Smooth muscle cell of the brain vasculature (primary cell): ENCODE data around the gene SERPINE2.

ENCODE experiments used
- DNase-seq: peaks from one replicate; pipeline ENCODE4 v3.0.0-alpha.2; 2012; ENCODE audit warnings: low read depth, low spot score

SERPINE2 gene, protein sequence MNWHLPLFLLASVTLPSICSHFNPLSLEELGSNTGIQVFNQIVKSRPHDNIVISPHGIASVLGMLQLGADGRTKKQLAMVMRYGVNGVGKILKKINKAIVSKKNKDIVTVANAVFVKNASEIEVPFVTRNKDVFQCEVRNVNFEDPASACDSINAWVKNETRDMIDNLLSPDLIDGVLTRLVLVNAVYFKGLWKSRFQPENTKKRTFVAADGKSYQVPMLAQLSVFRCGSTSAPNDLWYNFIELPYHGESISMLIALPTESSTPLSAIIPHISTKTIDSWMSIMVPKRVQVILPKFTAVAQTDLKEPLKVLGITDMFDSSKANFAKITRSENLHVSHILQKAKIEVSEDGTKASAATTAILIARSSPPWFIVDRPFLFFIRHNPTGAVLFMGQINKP

GRCh38 chr2:224039080-224039769 is at the start of gene SERPINE2:
TSS of gene SERPINE2 (minus strand) at chr2:224039286. CDS start at chr2:224001900, 37,386 bp downstream.
- no peak for DNase-seq

GRCh38 chr2:224086226-224086914 is 47.3 kb upstream of the SERPINE2 start:
- peak; percentile 23 for DNase-seq

GRCh38 chr2:224085811-224086210 is 46.7 kb upstream of the SERPINE2 start:
- DNase-seq = no peak

DNA sequence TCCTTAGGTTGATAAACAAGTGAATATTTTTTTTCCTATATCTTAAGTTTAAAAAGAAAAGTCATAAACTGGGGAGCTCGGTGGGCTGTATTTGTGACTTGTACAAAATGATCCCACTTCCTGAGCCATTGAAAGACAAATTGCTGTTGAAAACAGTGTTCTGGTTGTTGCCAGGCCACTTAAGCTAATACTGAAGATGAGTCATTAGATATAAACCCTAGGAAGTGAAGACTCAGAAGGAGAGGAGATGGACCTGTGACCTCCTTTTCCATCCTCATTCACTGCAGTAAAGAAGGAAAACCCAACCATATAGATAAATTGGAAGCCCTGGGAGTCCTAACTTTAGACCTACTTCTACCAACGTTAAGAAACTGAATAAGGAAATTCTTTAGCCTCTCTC is 46.2 kb upstream of the SERPINE2 start:
- peak; percentile 32 for DNase-seq

DNA sequence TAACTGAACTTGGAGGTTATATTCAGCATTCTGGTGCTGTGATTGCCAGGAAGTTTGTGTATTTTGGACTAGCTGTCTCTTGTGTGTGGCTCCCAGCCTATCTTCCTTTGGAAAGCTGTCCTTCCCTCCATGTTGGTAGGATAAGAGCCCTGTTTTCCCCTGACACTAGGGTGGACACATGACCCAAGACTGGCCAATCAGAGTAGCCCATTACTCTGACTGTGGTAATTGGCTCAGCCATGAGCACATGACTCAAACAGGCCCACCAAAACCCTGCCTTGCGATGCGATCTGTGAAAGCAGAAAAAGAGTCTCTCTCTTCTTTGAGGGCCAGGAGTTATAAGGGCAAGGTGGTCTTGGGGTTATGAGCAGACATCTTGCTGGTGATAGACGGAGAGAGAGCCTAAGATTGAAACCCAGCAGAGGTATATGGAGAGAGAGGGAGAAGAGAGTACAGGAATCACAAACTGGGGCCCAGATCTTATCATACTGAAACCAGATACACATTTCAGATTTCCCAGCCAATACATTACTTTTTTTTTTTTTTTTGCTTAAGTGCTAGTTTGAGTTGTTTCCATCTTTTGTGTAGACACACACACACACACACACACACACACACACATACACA is 45.3 kb upstream of the SERPINE2 start:
- no peak for DNase-seq

DNA sequence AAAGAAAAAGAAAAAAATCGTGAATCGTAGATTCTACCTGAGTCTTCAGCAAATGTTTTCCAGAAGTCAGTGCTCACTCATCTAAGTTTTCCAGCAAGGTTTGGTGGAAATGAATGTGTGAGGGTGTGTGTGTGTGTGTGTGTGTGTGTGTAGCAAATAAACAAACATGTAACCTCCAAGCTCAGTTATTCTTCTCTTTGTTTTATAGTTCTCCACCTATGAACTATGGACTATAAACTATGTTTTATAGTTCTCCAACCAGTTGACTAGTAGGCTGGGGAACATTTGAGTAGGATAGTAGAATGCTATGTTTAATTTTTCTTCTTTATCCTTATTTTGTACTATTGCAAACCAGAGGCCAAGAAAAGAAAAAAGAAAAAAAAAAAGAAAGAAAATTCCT is 44.6 kb upstream of the SERPINE2 start:
- DNase-seq = no peak

DNA sequence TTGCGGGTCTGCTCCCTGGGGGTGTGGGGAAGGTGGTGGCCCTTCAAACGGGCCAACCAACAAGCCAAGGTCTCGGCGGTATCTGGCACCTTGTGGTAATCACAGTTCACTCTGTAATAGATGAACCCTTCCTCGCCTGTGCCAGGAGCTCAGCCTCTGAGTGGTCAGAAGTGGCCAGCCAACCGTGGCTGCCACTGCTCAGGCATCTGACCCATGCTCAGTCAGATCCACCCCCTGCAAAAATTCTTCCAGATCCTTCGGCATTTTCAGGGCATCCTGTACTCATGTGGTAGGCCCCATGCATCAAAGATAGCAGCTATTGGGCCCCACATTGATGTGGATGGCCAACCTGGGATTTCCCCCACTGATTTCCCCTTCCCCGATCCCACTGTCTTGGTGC is 39.6 kb upstream of the SERPINE2 start:
- DNase-seq = no peak

DNA sequence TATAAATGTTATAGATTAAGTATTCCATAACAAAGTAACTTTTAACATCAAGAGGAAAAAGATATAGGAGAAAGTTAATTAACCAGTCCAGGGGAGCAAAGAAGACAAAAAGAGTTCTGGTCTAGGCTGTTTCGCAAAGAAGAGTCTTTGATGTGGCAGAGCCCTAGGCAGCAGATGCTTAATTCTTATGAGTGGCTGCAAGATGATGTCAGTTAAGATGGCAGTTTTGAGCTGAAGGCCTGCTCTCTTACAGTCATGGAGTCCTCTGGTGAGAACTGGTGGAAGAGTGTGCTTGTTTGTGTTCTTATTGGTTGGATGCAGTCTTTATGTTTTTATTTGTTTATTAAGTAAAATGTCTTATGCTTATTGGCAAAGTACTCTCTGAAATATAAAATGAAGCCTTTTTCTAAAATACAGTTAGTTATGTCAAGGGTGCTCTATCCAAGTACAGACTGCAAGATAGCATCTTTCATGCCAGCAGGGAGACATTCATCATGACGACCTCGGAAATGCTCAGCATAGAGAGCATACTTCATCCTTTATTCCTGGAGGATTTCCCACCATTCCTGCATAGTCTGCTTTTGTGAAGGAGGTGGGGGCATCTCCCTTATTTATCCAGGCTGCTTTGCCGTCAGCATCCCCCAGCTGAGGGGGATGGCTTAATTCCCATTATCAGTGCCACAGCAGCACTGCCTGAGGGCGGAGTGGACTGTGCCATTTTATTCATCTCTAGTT is 38.9 kb upstream of the SERPINE2 start:
- DNase-seq = no peak

GRCh38 chr2:224075588-224075987 is 36.5 kb upstream of the SERPINE2 start:
- no peak for DNase-seq

DNA sequence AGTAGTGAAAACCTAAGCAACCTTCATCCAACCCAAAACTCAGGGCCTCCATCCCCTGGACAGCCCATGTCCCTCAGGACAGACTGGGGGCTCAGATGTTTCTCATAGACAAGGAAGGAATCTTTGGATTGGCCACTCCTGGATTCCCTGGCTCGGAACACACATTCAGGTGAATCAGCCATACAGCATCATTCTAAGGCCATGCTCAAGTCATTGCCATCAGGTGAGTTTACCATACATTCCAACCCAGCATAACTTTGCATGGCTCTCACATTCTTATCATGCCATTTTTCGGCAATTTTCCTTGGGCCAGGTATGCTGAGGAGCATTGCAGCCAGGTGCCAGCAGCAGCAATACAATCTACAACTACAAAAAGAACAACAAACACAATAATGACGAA is 34.6 kb upstream of the SERPINE2 start:
- DNase-seq = no peak

DNA sequence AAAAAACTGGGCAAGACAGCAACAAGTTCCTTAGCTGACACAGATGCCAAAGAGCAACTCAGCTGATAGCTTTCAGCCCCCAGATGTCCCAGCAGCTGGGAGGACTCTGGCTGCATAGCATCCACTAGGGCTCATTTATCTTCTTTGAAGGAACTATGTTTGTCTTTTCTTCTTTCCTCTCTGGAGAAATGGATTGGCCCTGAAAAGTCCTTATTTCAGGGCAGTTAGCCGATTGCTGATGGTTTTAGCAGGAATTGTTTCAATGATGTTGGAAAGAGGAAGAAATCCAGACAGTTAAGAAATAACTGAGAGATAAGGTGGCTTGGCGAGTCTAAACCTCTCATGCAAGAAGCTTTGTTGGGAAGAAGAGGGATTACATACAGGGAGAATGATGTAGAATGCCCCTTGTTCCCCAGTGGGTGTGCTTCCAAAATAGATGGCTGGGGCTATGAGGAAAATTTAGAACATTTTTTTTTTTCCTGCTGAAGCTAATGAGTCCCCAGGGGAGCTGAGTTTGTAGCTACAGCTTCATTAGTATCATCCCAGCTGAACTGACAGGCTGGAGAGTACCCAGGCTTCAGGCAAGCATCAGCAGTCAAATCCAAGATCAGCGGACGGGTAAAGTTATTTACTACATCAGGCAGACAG is 33.6 kb upstream of the SERPINE2 start:
- DNase-seq = no peak

DNA sequence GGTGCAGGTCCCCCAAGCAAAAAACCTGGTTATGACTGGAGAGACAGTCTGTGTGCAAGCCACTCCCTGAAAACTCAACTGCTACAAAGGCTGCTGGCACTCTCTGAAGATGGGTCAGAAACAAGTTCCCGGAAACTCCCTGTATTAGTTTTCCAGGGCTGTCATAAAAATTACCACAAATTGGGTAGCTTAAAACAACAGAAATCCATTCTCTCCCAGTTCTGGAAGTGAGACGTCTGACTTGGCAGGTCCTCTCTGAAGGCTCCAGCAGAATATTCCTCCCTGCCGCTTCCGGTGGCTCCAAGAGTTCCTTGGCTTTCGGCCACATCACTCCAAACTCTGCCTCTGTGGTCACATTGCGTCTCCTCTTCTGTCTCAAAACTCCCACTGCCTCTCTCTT is 30.1 kb upstream of the SERPINE2 start:
- DNase-seq = no peak

- DNase-seq = no peak
Observed at GRCh38 chr2:224063298-224063648, 24.2 kb upstream of the SERPINE2 start.

DNA sequence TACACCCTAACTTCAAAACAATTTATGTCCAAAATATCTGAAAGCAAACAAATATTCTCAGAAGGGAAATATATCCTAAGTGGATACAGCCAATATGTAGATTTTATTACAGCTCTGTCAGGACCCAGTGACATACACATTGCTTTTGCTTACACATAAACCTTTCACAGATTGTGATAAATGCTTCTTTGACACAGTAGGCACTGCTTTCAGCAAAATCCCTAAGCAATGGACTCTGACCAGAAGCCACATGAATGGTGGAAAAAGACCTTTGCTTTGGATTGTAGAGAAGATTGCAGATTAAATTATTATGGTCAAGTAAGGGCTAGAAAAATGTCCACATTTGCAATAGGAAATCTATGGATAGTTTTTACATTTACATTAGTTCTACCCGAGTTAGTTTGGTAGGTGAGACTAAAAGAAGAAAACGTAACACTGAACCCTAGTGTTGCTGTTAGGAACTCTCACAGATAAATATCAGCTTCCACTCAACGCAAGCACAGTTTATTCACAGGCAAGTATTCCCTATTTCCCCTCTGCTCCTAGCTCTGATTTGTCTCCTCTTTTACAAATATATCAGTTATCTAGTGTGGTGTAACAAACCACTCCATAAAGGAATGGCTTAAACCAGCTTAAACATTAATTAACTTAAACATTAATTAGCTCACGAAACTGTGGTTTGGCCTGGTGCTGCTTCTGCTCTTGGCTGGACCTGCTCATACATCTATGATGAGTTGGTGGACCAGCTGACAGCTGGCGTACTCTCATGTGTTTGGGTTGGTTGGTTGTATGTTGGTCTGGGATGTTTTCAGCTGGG is 23.6 kb upstream of the SERPINE2 start:
- no peak for DNase-seq

- no peak for DNase-seq
Observed at GRCh38 chr2:224060783-224061482, 21.8 kb upstream of the SERPINE2 start.

DNA sequence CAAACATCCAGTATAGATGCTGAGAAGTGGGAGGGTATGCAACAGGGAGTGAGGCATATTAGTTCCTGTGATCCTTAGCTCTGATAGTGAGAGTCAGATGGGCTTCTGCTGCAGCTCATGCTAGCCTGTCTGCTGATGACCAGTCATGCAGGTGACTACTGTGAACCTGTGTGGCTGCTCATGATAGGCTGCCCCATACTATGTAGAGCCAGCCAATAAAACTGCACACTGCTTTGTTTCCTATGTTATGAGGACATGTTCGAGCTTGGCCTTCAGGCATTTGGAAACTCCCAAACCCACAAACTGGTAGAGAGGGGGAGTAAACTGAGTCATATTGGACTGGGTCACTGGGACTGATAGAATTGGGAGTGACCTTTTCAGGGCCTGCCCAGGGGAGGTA is 20.1 kb upstream of the SERPINE2 start:
- DNase-seq = no peak

DNA sequence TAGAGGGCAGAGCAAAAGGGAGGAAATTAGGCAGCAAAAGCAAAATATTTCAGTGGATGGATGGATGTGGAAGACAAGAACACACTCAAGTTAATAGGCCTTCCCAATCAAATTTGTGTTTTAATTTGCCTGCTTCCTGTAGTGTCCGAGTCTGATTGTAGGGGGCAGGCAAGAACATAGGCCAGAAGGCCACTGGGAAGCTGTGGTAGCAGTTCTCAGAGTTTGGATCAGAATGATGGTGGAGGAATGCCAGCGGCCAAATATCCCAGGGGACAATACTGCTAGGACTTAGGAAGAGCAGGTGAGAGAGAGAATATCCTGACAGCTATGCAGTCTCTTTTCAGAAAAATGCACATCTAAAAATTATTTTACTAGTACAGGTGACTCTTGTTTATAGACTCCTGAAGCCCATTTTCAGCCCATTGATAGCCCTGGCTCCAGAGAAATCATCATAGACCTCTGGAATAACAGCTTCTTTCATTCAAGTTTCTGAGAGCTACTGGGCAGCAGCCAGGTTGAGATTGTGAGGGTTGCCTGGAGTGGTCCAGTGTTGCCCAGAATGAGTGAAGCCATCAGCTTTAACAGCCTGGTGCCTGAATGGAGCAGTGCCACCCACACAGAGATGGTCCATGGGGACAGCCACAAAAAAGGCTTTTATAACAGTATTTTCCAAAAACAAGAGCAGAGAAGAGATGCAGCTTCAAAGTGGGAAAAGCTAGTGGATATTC is 19.1 kb upstream of the SERPINE2 start:
- DNase-seq = no peak

GRCh38 chr2:224056889-224057288 is 17.8 kb upstream of the SERPINE2 start:
- no peak for DNase-seq

DNA sequence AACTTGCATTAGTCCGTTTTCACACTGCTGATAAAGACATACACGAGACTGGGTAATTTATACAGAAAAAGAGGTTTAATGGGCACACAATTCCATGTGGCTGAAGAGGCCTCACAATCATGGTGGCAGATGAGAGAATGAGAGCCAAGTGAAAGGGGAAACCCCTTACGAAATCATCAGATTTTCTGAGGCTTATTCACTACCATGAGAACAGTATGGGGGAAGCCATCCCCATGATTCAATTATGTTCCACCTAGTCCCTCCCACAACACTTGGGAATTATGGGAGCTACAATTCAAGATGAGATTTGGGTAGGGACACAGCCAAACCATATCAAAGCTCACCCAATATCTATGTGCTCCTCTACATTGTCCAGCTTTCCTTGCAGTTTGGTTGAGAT is 16.0 kb upstream of the SERPINE2 start:
- no peak for DNase-seq
